Astrocyte (in vitro differentiated cells and primary cell): ENCODE results near the gene HS6ST3.

Source experiments
- EZH2 ChIP-seq: IDR thresholded peaks from 2 replicates; pipeline ENCODE4 v1.6.1; 2012; ENCODE audit warnings: mild to moderate bottlenecking, low read length, inconsistent platforms; ENCODE audit not compliant: insufficient read depth
- TF ChIP-seq, protein P1 (sequence below): IDR thresholded peaks from 2 replicates; pipeline ENCODE4 v1.5.1; 2011; ENCODE audit warnings: low read depth, mild to moderate bottlenecking, inconsistent platforms, low read length, moderate library complexity; ENCODE audit not compliant: insufficient read depth

DNA sequence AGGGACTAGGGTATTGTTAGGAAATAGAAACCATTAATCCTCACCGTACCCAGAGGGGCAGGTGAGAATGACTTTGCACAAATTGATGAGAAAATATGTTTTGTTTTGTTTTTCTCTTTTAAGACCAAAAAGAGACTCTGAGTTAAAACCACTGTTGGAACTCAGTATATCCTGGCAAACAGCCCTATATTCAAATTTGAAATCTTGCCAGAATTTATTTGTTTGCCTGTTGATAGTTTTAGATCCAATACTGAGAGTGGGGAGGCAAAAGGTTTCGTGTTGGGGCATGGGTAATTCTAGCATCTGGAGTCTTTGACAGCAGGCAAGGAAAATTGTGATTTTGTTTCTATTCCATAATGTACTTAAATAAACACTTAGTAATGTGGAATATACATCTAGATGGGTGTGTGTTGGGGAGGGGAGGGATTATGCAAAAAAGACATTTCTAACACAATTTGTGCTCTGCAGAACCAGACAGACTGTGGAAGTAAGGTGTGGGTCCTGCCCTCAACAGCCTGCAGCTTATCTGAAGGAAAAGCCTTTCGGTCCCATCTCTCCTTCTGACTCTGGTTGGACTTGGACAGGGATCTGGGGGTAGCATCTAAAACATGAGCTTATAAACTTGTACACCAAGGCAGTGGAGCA is 713.7 kb downstream of the HS6ST3 start:
- TF ChIP-seq, protein P1, sequence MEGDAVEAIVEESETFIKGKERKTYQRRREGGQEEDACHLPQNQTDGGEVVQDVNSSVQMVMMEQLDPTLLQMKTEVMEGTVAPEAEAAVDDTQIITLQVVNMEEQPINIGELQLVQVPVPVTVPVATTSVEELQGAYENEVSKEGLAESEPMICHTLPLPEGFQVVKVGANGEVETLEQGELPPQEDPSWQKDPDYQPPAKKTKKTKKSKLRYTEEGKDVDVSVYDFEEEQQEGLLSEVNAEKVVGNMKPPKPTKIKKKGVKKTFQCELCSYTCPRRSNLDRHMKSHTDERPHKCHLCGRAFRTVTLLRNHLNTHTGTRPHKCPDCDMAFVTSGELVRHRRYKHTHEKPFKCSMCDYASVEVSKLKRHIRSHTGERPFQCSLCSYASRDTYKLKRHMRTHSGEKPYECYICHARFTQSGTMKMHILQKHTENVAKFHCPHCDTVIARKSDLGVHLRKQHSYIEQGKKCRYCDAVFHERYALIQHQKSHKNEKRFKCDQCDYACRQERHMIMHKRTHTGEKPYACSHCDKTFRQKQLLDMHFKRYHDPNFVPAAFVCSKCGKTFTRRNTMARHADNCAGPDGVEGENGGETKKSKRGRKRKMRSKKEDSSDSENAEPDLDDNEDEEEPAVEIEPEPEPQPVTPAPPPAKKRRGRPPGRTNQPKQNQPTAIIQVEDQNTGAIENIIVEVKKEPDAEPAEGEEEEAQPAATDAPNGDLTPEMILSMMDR = no peak
- TF ChIP-seq EZH2 = no peak
